HG03432 (cell line): ENCODE data around the gene GLMP.
"Not testable (repeated sequence)": the region's sequence is repeated elsewhere in the genome, so short reads cannot be mapped to it uniquely, and the experiment has no call there.

Experiments
- ATAC-seq: cut with Tn5 transposase; IDR thresholded peaks from one replicate; pipeline ENCODE4 v1.9.1; 2021; ENCODE audit warnings: mild to moderate bottlenecking, moderate library complexity; ENCODE audit not compliant: unreplicated experiment

GLMP gene, protein sequence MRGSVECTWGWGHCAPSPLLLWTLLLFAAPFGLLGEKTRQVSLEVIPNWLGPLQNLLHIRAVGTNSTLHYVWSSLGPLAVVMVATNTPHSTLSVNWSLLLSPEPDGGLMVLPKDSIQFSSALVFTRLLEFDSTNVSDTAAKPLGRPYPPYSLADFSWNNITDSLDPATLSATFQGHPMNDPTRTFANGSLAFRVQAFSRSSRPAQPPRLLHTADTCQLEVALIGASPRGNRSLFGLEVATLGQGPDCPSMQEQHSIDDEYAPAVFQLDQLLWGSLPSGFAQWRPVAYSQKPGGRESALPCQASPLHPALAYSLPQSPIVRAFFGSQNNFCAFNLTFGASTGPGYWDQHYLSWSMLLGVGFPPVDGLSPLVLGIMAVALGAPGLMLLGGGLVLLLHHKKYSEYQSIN

DNA sequence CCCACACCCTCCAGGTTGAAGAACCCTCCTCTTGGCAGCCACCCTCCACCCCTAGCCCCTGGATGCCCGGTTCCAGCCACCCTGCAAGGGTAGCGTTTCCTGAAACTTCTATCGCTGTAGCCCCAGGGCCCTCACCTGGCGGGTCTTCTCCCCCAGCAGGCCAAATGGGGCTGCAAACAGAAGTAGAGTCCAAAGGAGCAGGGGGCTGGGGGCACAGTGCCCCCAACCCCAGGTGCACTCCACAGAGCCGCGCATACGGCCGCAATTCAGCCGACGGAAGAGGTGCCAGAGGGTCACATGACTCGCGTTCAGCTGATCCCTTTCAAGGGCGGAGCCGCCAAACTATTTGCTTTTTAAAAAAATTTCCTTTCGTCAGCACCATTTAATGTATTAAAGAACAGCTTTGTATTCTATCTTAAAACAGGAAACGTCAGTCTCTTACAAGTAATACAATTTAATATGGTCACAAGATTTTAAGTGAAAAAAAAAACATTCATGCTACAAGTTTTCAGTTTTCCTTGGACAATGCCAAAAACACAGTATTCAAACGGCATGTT, at the start of gene GLMP:
Gene GLMP, minus strand, starts transcription at position 289 of the 557 bp plus-strand sequence. Its CDS starts 34 bp downstream, at position 255.
- ATAC-seq: peak; percentile 62

DNA sequence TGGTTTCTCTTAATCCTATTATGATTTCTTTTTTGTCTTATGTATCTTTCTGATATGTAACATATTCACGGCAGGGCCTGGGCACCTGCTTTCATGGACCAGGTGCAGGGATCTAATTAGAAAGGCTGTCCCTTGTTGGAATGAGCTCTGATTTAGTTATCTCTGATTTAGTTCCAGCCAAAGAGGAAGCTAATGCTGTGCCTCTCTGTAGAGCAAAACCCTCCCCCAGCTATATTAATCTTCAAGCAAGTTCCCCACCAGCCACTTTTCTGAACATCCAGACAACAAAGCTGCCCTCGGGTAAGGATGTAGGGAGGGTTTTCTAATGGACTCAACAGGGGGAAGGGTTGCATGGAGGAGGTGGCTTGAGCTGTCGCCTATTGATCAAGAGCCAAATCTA, 48.9 kb upstream of the GLMP start:
- no peak for ATAC-seq

DNA sequence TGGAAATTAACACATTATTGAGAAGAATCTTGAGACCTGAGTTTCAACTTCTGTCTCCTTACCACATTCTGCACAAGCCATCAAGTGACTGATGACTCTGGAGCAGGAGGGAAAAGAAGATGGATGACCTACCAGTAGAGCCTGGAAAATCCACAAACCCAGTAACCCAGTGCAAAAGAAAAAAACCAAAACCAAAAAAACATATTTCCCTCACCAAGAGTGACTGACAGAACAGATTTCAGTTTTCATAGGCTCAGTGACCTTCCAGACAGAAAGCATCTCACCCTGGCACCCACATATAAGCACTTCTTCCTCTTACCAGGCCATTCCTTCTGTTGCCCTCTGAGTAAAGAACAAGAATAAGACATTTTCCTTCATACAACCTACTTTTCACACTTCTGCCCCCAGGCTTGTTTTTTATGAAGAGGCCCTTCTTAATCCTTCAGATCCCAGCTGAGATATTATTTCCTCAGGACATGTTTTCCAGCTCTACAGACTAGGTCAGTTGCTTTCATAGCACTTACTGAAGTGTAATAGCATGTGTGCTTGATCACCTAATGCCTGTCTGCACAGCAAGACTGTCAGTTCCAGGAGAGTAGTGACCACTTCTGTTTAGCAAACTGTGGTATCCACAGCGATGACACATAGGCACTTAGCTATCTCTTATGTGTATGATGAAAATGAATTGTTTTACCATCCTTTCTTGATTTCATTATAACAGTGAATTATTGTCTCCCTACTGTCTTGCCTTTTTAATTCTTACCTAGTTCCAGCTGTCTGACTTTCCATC, 46.9 kb upstream of the GLMP start:
- ATAC-seq: no peak

DNA sequence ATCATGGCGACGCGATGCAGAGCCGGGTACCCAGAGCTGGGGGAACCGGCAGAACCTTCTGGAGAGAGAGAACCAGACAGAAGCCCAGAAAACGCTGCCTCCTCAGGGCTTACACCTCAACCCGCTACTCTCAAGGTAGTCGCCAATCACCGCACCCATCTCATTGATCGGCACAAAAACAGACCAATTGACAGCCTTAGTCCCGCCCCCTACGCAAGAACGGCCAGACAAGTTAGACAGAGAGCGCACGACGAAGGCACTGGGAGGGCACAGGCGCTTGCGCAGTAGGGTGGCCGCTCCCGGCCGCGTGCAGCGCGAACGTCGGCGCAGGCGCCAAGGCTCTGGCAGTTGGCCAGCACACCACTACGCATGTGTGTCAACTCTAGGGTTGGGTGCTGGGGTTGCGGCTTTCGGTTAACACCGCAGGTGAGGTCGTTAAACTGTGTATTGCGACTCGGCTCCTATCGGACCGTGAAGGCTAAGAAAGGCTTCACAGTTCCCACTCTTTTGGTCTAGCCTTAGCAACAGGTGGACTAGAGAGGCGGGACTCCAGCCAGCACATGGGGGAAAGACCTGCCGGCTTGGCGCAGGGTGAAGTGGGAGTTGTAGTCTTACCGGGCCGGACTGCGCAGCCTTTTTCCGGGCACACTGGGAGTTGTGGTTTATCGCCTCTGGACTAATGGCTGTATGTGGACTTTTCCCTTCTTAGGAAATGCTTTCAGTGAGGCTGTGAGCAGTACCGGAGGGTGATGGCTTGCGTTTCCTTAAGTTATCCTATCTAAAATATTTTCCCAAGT, 42.9 kb upstream of the GLMP start, which contains the start of the genes CCT3 and TSACC:
Gene CCT3, minus strand, starts transcription at position 113 of the 797 bp plus-strand sequence. Its CDS starts 108 bp downstream, at position 5.
Gene TSACC, plus strand, starts transcription at position 347 of the 797 bp plus-strand sequence. CDS start 1,232 bp downstream, outside the sequence.
- ATAC-seq: peak; percentile 95

DNA sequence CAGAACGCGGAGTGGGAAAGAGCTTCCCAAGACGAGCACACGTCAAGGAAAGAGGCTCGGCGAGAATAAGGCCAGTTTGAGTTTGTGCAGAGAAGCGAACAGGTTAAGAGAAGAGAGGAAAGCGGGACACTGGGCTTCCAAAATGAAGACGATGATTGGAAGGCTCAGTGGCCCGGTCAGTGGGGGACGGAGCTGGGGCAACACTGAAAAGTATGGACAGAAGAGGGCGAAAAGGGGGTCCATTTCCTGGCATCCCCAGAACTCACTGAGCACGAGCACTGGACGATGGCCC, 42.4 kb upstream of the GLMP start:
- peak; percentile 0 for ATAC-seq

DNA sequence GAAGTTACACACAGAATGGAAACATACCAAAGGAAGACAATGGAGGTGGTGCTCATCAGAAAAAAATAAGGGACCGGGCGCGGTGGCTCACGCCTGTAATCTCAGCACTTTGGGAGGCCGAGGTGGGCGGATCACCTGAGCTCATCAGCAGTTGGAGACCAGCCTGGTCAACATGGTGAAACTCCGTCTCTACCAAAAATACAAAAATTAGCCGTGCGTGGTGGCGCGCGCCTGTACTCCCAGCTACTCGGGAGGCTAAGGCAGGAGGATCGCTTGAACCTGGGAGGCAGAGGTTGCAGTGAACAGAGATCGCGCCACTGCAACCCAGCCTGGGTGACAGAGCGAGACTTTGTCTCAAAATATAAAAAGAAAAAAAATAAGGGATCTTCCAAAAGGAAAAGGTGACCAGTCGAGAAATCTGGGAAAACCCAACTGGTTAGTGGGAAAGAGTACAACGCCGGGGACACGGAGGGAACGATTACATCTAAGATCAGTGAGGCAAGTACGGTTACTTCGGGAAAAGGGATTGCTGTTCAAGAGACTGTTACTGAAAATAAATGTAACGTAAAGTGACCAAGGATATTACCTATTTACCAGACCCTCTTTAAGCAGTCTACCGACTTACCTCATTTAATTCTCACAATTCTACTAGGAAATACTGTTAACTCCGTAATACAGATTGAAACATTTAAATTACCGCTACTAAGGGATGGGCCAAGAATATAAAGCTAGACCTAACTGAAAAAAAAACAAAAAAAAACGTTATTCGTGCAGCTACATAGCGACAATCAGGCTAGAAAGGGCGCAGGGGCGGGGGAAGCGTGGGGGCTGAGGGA, 41.8 kb upstream of the GLMP start:
- no peak for ATAC-seq

DNA sequence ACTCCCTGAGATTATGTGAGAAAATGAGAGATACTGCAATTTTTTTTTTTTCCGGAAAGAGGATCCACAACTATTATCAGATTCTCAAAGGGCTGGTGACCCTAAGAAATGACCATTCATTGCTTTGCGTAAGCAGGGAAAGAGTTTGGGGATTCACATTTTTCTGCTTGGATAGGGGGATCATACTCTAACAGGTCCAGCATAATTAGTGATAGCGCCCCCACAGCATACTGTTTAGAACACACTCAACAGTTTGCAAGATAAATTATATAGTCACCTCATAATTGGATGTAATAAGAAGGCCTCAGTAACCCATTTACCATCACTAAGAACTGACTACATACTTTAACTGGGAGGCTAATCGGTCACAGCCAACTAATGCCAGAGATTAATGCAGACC, 40.8 kb upstream of the GLMP start:
- no peak for ATAC-seq

DNA sequence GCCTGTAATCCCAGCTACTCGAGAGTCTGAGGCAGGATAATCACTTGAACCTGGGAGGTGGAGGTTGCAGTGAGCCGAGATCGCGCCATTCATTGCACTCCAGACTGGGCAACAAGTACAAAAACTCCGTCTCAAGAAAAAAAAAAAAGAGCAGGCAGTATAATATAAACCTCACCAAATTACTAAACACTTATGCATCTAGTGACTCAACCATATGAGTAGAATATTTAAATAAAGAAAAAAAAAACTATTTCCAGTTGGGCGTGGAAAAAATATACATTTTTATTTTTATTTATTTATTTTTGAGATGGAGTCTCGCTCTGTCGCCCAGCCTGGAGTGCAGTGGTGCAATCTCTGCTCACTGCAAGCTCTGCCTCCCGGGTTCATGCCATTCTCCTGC, 27.7 kb upstream of the GLMP start:
- ATAC-seq: not testable (repeated sequence)

DNA sequence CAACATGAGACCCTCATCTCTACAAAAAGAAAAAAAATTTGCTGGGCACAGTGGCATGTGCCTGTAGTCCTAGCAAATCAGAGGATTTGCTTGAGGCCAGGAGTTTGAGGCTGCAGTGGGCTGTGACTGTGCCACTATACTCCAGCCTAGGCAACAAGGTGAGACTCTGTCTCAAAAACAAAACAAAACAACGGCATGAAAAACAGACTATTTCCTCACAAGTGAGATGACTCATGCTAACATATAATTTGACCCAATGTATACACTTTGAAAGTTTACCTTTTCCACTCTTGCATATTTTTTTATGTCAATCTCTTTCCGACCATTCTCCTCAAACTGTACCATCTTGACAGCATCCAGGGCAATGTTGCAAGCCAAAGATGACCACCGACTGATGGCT, 25.1 kb upstream of the GLMP start:
- ATAC-seq: no peak

DNA sequence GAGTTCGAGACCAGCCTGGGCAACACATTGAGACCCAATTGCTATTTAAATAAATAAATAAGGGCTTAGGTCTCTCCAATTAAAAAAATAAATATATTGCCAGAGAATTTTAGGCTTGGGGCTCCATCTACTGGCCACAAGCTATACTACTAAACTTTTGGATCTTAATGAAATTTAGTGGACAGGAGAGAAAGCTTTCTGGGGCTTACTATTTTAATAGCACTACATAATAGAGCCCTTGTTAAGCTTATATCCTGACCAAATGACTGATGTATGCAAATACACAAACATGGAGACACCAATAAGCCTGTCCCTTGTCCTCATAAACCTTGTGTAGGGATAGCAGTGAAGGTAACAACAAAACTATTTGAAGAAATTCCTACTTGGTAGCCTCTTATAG, 24.2 kb upstream of the GLMP start:
- no peak for ATAC-seq

DNA sequence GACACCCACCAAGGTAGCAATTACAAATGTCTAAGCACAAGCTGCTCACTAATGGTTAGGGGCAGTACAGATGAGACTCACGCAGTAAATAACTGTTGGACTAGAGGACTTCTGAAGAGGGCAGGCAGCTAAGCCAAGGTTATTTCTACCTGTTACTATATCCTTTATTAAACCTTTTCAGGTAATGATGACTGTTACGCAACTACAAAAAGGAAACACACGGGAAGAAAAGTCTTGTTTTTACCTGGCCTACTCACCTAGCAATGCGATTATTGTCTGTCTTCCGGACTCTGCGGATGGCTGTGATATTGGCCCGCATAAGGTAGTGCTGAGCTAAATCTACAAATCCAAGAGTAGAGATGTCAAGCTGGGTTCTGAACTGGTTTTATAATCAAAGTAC, 21.4 kb upstream of the GLMP start:
- ATAC-seq: no peak

DNA sequence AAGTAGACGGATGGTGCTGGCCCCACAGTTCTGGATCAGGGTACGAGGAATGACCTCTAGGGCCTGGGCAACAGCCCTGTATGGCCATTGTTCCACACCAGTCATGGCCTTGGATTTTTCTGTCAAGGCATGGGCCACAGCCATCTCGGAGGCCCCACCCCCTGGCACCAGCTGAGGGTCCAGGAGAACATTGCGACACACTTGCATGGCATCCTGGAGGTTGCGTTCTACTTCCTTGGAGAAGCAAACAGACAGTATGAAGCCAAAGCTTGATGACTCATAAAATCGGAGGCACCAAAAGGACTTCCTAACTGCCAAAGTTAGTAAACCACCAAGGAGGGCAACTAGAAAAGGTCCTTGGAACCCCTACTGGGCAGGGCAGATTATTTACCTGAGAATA, 15.5 kb upstream of the GLMP start:
- ATAC-seq: no peak

DNA sequence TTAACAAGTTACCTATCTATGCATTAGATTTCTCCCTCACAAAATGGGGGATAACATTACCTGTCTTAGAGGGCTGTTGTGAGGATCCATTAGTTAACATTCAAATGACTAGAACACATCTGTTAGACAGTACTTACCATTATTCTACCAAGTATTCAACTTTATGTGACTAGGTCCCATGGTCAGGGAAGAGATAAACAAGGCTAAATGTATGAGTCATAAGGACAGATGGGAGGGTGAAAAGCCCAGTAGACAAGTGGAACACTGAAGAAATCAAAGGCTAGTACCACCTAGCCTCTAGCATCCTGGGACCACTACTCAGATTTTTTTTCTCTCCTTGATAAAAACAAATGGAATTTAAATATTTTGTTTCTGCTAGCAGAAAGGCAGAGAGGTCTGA, 12.6 kb upstream of the GLMP start:
- ATAC-seq: no peak

DNA sequence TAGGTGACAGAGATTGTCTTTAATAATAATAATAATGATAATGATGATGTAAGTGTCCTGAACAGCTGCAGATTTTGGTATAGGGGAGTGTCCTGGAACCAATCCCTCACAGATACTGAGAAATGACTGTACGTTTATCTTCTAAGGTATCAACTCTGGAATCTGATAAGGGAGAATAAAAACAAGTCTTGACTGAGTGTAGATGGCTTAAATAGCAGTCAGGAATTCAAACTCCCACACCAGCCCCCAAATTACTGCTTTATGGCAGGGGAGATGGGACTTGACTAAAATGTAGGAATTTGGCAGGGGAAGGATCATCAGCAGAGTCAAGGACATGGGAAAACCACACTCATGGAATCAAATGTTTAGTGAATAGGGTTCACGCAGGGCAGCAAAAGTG, 9.7 kb upstream of the GLMP start:
- ATAC-seq: no peak

DNA sequence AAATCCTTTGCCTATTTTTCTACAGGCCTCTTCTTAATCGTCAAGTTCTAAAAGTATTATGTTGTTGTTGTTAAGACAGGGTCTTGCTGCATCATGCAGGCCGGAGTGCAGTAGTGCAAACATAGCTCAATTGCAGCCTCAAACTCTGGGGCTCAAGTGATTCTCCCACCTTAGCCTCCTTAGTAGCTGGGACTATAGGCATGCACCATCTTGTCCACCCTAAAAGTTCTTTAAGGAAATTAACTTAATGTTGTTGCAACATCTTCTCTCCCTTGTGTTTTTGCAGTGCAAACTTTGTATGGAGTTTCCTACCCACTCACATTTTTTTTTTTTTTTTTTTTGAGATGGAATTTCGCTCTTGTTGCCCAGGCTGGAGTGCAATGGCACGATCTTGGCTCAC, 7.8 kb upstream of the GLMP start:
- ATAC-seq: no peak

DNA sequence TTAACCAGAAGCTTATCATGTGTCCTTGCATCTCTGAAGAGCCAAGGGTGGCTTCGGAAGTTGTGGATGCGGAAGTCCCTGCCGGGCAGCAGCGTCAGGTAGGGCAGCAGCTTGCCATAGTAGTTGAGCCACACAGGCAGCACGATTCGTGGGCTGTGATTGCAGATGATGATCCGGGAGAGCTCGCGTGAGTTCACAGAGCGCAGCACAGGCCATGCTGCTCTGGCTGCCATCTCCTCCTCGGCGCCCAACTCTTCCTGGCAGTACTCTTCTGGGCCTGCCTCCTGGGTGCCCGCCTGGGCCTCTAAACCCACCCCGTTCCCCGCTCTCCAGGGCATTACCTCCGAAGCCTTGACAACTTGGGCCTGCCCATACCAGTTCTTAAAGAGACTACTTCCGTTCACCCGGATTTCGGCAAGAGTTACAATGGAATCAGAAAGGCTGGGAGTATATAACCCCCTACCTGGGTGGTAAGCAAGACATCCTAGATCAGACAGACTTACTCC, 3.4 kb upstream of the GLMP start, which contains the start of gene VHLL:
Gene VHLL, minus strand, starts transcription at position 456 of the 506 bp plus-strand sequence. Its CDS starts 118 bp downstream, at position 338.
- ATAC-seq: no peak

DNA sequence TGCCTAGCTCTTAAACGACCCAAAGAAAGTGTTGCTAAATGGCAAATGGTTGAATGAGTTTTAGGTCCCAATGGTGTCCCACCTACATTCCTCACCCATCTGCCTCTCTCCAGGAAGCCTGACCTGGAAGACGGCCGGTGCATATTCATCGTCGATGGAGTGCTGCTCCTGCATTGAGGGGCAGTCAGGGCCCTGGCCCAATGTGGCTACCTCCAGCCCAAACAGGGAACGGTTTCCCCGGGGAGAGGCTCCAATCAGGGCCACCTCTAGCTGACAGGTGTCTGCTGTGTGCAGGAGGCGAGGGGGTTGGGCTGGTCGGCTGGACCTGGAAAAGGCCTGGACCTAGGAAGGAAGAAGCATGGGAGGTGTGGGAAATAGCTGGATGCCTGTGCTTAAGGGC, 1.6 kb downstream of the GLMP start:
- no peak for ATAC-seq

DNA sequence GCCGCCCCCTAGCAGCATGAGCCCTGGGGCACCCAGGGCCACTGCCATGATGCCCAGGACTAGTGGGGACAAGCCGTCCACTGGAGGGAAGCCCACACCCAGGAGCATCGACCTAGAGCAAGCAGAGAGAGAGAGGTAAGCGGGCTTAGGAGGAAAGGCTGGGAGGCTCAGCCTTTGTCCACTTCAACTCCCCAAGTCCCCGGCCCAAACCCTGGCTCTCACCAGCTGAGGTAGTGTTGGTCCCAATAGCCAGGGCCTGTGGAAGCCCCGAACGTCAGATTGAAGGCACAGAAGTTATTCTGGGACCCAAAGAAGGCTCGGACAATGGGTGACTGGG, 2.4 kb downstream of the GLMP start:
- no peak for ATAC-seq

DNA sequence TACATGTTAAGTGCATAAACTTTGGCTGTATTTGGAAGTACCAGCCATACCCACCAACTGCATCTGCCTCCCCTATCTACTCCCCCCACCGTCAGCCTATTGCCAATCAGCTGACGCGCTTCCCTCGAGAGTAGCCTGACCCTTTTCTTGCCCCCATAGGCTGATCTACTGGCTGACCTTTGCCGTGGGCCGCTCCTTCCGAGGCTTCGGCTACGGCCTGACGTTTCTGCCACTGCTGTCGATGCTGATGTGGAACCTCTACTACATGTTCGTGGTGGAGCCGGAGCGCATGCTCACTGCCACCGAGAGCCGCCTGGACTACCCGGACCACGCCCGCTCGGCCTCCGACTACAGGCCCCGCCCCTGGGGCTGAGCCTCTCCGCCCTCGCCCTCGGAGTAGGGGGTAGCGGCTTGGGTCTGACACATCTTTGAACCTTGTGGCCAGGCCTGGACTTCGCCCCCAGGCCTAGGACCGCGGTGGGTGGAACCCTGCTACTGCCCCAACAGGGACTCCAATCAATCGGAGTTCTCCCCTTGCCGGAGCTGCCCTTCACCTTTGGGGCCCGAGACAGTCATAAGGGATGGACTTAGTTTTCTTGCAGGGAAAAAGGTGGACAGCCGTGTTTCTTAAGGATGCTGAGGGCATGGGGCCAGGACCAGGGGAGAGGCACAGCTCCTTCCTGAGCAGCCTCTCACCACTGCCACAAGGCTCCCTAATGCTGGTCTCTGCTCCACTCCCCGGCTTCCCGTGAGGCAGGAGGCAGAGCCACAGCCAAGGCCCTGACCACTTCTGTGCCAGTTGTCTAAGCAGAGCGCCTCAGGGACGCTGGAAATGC, 4.0 kb downstream of the GLMP start:
- ATAC-seq: no peak
